ENCODE measurements around the gene MAL.

GRCh38 chr2:95057535-95058370, 32.2 kb downstream of the MAL start:
- TF ChIP-seq CTCF (IDR thresholded peaks at IDR 0.05) (no peak), POLR2A (IDR thresholded peaks at IDR 0.05) (no peak)

Data from testis (tissue), 2 donors.